Spinal cord (tissue), 10 donors: ENCODE results near the gene B3GNT7. TPM values are rescaled to one million over a fixed set of nuclear protein-coding genes. Genes with fewer than 3 reads are reported as not detected.
"Not testable (repeated sequence)": the region's sequence is repeated elsewhere in the genome, so short reads cannot be mapped to it uniquely, and the experiment has no call there.

Source experiments
- DNase-seq, 6 donors: peaks; one replicate each; pipeline versions ENCODE4 v3.0.0 to v3.0.0-alpha.2; 2013 to 2015; ENCODE audit warnings: low spot score in 6 of 6, low read depth in 4 of 6
- H3K27ac ChIP-seq: one replicate; pipeline ENCODE4 v1.5.1; 2013; ENCODE audit warnings: low read depth, low read length, control low read depth
- H3K27me3 ChIP-seq: one replicate; pipeline ENCODE4 v1.6.1; 2013; ENCODE audit warnings: low read length; ENCODE audit not compliant: control insufficient read depth, insufficient read depth
- H3K36me3 ChIP-seq: one replicate; pipeline ENCODE4 v1.6.1; 2013; ENCODE audit warnings: low read length; ENCODE audit not compliant: control insufficient read depth, insufficient read depth
- H3K4me1 ChIP-seq: one replicate; pipeline ENCODE4 v1.6.1; 2013; ENCODE audit warnings: low read length; ENCODE audit not compliant: control insufficient read depth, insufficient read depth
- H3K4me3 ChIP-seq: one replicate; pipeline ENCODE4 v1.5.1; 2013; ENCODE audit warnings: low read depth, low read length, control low read depth
- H3K9me3 ChIP-seq: one replicate; pipeline ENCODE4 v1.6.1; 2013; ENCODE audit warnings: low read length; ENCODE audit not compliant: control insufficient read depth, insufficient read depth
- WGBS: methylation state at CpG from one replicate; pipeline ENCODE4 v1.1.5; 2013; ENCODE audit warnings: missing lambda C conversion rate; ENCODE audit not compliant: insufficient coverage; 5-methylcytosine and 5-hydroxymethylcytosine counted together
- polyA plus RNA-seq, 2 donors: library from polyadenylated mRNA; unstranded; fragments of 120-200 nt; gene quantifications; one replicate each; pipeline ENCODE4 v1.2.1, GENCODE V29; 2013; ENCODE audit not compliant: insufficient read length in 2 of 2
- total RNA-seq, 2 donors: library from RNA; depleted of rRNA in 1 of 2; stranded (reverse); fragments of 120-200 nt in 1 of 2; fragments of >200 nt in 1 of 2; gene quantifications; one replicate each; pipeline versions ENCODE4 v1.2.3 to v1.2.4, GENCODE V29; 2013 to 2014
- donor health status: healthy.

The B3GNT7 gene
- total and polyA plus RNA-seq, 4 donors: 5.2 to 13.1 (median 9.2) TPM

DNA sequence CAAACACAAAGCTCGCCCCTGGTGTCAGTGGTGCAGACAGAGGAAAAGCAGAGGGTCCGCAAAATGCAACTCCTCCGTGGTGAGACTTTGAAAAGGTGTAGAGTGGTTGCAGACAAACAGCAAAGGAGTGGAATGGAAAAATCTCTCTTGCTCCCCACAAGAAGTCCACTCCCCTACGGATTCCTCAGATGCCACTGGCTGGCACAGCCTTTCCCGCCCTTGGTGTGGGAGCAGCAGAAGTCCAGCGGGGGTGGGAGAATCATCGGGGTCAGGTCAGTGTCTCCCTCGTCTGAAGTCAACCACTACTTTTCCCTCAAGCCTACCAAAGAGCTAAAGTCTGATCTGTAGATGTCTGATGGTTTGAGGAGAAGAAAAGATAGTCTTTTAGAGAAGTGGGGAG is 22.3 kb upstream of the B3GNT7 start:
- Histone ChIP-seq H3K27me3 (no peaks in the 10 kb centered on the region), H3K4me1 (peaks cover 15% of the 10 kb centered on the region), H3K27ac (no peak overlapping the region), H3K9me3 (no peaks in the 10 kb centered on the region), H3K4me3 (no peak overlapping the region), H3K36me3 (peaks cover 29% of the 10 kb centered on the region)
- WGBS: 100% methylated on average over 1 of the region's 8 CpGs
- no peak for DNase-seq

DNA sequence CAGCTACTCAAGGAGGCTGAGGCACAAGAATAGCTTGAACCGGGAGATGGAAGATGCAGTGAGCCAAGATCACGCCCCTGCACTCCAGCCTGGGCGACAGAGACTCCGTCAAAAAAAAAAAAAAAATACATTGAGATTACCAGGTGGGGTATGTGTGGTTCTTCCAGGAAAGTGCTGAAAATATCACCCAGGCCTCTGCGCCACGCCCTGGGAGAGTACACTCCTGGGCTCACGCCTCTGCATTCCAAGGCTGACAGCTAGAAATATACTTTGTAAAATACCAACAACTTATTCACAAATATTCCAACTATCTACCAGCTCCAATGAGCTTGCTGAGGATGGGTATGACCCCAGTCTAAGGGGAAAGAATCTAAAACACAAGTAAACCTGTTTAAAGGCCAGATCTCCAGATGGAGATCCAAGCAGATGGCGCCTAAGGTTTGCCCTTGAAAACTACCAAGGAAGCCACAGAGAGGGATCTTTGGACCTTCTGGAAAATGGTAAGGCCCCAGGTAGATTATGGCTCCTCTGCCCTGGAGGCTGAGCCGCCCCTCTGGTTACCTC is 21.6 kb upstream of the B3GNT7 start:
- no peaks in the 10 kb centered on the region for H3K27me3 ChIP-seq
- H3K4me1 ChIP-seq: peaks cover 15% of the 10 kb centered on the region
- no peak for DNase-seq
- no peak overlapping the region for H3K27ac ChIP-seq
- H3K36me3 ChIP-seq: peaks cover 29% of the 10 kb centered on the region
- no peaks in the 10 kb centered on the region for H3K9me3 ChIP-seq
- WGBS: 100% methylated on average over 4 of the region's 9 CpGs
- H3K4me3 ChIP-seq: no peak overlapping the region

DNA sequence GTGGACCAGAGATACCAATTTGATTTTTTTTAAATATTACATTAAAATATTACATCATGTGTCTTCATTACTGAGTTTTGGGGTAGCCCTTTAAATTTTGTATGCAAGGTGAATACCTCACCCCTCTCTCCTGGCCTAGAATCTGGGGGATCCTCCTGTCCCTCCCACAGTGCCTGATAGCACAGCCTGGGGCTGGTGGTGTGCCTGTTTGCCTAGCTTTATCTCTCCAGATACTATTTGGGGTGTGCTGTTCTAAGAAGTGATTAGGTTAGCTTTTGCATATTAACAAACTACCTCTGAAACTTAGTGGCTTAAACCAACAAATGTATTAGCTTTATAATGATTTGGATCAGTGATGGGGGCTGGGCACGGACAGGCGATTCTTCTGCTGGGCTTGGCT is 20.7 kb upstream of the B3GNT7 start:
- Histone ChIP-seq H3K36me3 (peaks cover 27% of the 10 kb centered on the region), H3K27ac (no peak overlapping the region), H3K4me3 (no peak overlapping the region), H3K27me3 (no peaks in the 10 kb centered on the region), H3K4me1 (peaks cover 19% of the 10 kb centered on the region), H3K9me3 (no peaks in the 10 kb centered on the region)
- DNase-seq: no peak
- 100% methylated on average over 2 of the region's 2 CpGs for WGBS

DNA sequence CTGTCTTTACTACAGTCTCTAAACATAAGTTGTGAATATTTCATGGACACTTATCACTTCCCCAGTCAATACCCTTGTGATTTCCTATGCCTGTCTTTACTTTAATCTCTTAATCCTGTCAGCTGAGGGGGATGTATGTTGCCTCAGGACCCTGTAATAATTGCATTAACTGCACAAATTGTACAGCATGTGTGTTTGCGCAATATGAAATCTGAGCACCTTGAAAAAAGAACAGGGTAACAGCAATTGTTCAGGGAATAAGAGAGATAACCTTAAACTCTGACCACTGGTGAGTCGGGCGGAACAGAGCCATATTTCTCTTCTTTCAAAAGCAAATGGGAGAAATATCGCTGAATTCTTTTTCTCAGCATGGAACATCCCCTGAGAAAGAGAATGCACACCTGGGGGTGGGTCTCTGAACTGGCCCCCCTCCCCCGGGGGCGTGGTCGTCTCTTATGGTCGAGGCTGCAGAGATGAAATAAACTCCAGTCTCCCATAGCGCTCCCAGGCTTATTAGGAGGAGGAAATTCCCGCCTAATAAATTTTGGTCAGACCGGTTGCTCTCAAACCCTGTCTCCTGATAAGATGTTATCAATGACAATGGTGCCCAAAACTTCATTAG is 19.4 kb upstream of the B3GNT7 start:
- Histone ChIP-seq H3K36me3 (peaks cover 19% of the 10 kb centered on the region), H3K4me1 (peaks cover 15% of the 10 kb centered on the region)
- H3K9me3 ChIP-seq, DNase-seq, H3K27me3 ChIP-seq, H3K4me3 ChIP-seq, H3K27ac ChIP-seq: not testable (repeated sequence)
- 56% methylated on average over 4 of the region's 11 CpGs for WGBS

DNA sequence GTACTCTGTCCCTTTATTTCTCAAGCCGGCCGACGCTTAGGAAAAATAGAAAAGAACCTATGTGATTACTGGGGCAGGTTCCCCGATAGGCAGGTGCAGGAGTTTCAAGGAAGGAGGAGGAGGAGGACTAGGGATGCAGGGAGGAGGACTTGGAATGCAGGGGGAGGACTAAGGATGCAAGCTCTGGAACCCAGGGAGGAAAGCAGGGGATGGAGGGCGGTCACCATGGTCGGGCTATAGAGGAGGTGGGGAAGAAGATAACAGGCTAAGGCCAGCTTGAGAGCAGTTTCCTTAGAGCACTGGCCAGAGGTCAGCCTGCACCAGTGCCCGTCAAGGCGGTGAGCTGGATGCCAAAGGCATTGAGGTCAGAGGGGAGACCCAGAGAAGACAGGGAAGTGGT is 18.7 kb upstream of the B3GNT7 start:
- H3K9me3 ChIP-seq: no peaks in the 10 kb centered on the region

DNA sequence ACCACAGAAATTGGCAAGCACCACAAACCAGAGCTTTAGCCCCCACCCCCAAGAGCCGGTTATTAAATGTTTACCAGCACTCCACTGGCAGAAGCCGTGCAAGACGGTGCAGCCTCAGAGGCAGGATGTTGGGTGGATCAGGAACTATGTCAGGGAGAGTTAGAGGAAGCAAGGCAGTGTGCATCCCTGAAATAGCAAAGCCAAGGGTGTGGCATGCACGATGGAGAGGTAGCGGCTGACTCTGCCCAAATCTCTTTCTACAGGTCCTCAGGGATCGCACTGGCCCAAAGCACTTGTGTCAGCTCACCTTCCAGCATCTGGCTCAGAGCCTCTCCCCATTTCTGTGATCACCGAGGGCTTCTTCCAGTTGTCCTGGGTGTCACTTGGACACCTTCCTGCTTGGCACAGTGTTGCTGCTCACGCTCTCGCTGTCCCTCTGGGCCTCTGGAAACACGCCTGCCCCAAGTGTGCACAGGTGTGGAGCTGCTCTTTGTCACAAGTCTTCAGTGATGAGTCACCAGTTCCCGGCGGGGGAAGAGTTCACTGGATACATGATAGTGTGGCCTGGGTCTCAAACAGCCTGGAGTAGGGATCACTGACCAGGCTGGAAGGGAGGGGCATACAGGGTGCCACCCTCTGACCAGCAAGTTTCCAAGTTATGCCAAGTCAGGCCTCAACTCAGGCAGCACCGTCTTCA is 17.3 kb upstream of the B3GNT7 start:
- no peaks in the 10 kb centered on the region for H3K9me3 ChIP-seq
- H3K27me3 ChIP-seq: no peaks in the 10 kb centered on the region
- peaks cover 7% of the 10 kb centered on the region for H3K4me1 ChIP-seq
- H3K36me3 ChIP-seq: peaks cover 7% of the 10 kb centered on the region
- H3K27ac ChIP-seq: no peak overlapping the region
- no peak for DNase-seq
- no peak overlapping the region for H3K4me3 ChIP-seq
- WGBS: 88% methylated on average over 12 of the region's 13 CpGs

More for the DNA sequence above, 18.7 kb upstream of the B3GNT7 start:
- peaks cover 7% of the 10 kb centered on the region for H3K4me1 ChIP-seq
- WGBS: 53% methylated on average over 7 of the region's 8 CpGs
- DNase-seq: no peak
- no peak overlapping the region for H3K27ac ChIP-seq
- no peaks in the 10 kb centered on the region for H3K27me3 ChIP-seq
- peaks cover 11% of the 10 kb centered on the region for H3K36me3 ChIP-seq
- H3K4me3 ChIP-seq: no peak overlapping the region

GRCh38 chr2:231379266-231380215 is 16.0 kb upstream of the B3GNT7 start:
- peaks cover under 1% of the 10 kb centered on the region for H3K9me3 ChIP-seq
- H3K36me3 ChIP-seq: peaks cover 9% of the 10 kb centered on the region
- WGBS: 83% methylated on average over 20 of the region's 21 CpGs
- no peak for DNase-seq
- no peak overlapping the region for H3K4me3 ChIP-seq
- no peak overlapping the region for H3K27ac ChIP-seq
- H3K27me3 ChIP-seq: no peaks in the 10 kb centered on the region
- H3K4me1 ChIP-seq: peaks cover 7% of the 10 kb centered on the region

DNA sequence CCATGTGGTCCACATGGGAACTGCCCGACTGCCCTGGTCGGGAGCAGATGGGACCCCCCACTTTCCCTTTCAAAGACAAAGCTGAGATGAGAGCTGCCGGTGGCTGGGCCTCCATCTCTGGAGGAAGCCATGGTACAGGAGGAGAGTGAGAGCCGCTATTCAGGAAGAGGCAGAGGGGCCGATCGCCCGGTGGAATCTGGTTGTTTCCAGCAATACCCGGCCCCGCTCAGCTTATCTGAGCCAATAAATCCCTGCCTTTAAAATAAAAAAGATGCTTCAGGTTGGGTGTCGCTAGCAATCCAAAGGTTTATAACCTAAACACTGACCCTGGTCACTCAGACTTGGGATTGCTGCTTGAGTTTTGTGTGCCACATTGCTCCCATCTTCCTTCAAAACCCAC is 15.2 kb upstream of the B3GNT7 start:
- H3K36me3 ChIP-seq: peaks cover 9% of the 10 kb centered on the region
- no peaks in the 10 kb centered on the region for H3K27me3 ChIP-seq
- no peak for DNase-seq
- peaks cover 5% of the 10 kb centered on the region for H3K9me3 ChIP-seq
- peaks cover 7% of the 10 kb centered on the region for H3K4me1 ChIP-seq
- H3K27ac ChIP-seq: no peak overlapping the region
- H3K4me3 ChIP-seq: no peak overlapping the region
- 88% methylated on average over 1 of the region's 10 CpGs for WGBS

DNA sequence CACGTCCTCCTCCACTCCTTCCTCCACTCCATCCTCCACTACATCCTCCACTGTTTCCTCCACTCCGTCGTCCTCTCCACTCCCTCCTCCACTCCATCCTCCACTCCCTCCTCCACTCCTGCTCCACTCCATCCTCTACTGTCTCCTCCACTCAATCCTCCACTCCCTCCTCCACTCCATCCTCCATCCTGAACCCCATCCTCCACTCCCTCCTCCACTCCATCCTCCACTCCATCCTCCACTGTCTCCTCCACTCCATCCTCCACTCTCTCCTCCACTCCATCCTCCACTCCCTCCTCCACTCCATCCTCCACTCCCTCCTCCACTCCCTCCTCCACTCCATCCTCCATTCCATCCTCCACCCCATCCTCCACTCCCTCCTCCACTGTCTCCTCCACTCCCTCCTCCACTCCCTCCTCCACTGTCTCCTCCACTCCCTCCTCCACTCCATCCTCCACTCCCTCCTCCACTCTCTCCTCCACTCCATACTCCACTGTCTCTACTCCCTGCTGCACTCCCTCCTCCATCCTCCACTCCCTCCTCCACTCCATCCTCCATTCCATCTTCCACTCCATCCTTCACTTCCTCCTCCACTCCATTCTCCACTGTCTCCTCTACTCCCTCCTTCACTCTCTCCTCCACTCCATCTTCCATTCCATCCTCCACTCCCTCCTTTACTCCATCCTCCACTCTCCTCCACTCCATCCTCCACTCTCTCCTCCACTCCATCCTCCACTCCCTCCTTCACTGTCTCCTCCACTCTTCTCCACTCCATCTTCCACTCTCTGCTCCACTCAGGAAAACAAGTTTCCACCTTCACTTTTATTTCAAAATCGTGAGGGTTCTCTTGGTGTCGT is 14.3 kb upstream of the B3GNT7 start:
- no peak for DNase-seq
- Histone ChIP-seq H3K9me3 (peaks cover 5% of the 10 kb centered on the region), H3K4me1 (peaks cover 7% of the 10 kb centered on the region), H3K27me3 (no peaks in the 10 kb centered on the region), H3K4me3 (no peak overlapping the region), H3K27ac (no peak overlapping the region), H3K36me3 (peaks cover 9% of the 10 kb centered on the region)
- 96% methylated on average over 5 of the region's 5 CpGs for WGBS
